ENCODE measurements around the gene WDR70.

DNA sequence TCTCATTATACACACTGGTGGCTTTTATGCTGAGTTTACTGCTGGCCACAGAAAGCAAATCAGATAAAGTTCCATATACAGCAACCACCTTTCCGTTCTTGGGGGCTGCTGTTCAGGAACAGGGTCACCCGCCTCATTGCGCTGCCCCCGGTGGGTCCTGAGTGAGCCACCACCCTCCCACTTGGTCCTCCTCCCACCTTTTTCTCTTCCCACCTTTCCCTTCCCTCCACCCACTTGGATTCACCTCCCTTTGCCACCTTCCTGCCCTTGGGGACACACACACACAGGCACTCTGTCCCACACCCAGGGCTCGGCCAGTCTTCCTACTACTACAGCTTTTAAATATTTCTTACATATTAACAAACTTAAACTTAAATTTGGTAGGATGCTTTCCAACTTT, 127.6 kb downstream of the WDR70 start:
- TF ChIP-seq, protein P1, sequence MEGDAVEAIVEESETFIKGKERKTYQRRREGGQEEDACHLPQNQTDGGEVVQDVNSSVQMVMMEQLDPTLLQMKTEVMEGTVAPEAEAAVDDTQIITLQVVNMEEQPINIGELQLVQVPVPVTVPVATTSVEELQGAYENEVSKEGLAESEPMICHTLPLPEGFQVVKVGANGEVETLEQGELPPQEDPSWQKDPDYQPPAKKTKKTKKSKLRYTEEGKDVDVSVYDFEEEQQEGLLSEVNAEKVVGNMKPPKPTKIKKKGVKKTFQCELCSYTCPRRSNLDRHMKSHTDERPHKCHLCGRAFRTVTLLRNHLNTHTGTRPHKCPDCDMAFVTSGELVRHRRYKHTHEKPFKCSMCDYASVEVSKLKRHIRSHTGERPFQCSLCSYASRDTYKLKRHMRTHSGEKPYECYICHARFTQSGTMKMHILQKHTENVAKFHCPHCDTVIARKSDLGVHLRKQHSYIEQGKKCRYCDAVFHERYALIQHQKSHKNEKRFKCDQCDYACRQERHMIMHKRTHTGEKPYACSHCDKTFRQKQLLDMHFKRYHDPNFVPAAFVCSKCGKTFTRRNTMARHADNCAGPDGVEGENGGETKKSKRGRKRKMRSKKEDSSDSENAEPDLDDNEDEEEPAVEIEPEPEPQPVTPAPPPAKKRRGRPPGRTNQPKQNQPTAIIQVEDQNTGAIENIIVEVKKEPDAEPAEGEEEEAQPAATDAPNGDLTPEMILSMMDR (IDR thresholded peaks at IDR 0.05; ENCODE audit: low read depth, low read length, missing input control) = no peak
- TF ChIP-seq SP1 (IDR thresholded peaks at IDR 0.05) = no peak
- no peak for TF ChIP-seq RAD21 (IDR thresholded peaks at IDR 0.05)
- TF ChIP-seq, protein P2, sequence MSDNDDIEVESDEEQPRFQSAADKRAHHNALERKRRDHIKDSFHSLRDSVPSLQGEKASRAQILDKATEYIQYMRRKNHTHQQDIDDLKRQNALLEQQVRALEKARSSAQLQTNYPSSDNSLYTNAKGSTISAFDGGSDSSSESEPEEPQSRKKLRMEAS (IDR thresholded peaks at IDR 0.05) = no peak
- no peak for TF ChIP-seq TAF1 (conservative IDR thresholded peaks at IDR 0.05)
- no peak for TF ChIP-seq HNF4A (conservative IDR thresholded peaks at IDR 0.05)
- TF ChIP-seq FOXA1 (IDR thresholded peaks at IDR 0.05) = no peak
- TF ChIP-seq GABPA (IDR thresholded peaks at IDR 0.05 in 1 of 2, conservative IDR thresholded peaks at IDR 0.05 in 1 of 2) = no peak
- no peak for TF ChIP-seq JUND (IDR thresholded peaks at IDR 0.05)
- TF ChIP-seq YY1 (IDR thresholded peaks at IDR 0.05) = no peak
- TF ChIP-seq, protein P3, sequence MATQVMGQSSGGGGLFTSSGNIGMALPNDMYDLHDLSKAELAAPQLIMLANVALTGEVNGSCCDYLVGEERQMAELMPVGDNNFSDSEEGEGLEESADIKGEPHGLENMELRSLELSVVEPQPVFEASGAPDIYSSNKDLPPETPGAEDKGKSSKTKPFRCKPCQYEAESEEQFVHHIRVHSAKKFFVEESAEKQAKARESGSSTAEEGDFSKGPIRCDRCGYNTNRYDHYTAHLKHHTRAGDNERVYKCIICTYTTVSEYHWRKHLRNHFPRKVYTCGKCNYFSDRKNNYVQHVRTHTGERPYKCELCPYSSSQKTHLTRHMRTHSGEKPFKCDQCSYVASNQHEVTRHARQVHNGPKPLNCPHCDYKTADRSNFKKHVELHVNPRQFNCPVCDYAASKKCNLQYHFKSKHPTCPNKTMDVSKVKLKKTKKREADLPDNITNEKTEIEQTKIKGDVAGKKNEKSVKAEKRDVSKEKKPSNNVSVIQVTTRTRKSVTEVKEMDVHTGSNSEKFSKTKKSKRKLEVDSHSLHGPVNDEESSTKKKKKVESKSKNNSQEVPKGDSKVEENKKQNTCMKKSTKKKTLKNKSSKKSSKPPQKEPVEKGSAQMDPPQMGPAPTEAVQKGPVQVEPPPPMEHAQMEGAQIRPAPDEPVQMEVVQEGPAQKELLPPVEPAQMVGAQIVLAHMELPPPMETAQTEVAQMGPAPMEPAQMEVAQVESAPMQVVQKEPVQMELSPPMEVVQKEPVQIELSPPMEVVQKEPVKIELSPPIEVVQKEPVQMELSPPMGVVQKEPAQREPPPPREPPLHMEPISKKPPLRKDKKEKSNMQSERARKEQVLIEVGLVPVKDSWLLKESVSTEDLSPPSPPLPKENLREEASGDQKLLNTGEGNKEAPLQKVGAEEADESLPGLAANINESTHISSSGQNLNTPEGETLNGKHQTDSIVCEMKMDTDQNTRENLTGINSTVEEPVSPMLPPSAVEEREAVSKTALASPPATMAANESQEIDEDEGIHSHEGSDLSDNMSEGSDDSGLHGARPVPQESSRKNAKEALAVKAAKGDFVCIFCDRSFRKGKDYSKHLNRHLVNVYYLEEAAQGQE (IDR thresholded peaks at IDR 0.05) = no peak

All from liver (tissue), 3 donors.